ENCODE results near the gene NEXMIF. TPM values are rescaled to one million over a fixed set of nuclear protein-coding genes. Genes with fewer than 3 reads are reported as not detected.

Gene NEXMIF
- polyA plus RNA-seq, 1 donor from 2014 or later = 12.8 TPM

GRCh38 chrX:74788545-74789086 is 136.6 kb downstream of the NEXMIF start:
- Histone ChIP-seq H3K27me3 (ENCODE audit: insufficient read depth, low read depth, low read length) (no peaks in the 10 kb centered on the region), H2AFZ (ENCODE audit: low read depth, low read length) (no peak overlapping the region), H3F3A (ENCODE audit: insufficient read depth, low read length, poor library complexity, severe bottlenecking) (no peaks in the 10 kb centered on the region), H3K9ac (ENCODE audit: low read length) (no peak overlapping the region), H4K20me1 (ENCODE audit: insufficient read depth) (no peaks in the 10 kb centered on the region), H3K4me2 (ENCODE audit: low read length) (no peak overlapping the region), H3K9me3 (ENCODE audit: low read length) (no peaks in the 10 kb centered on the region), H3K4me3 (ENCODE audit: low read length) (no peak overlapping the region), H3K27ac (ENCODE audit: low read length) (no peak overlapping the region), H3K36me3 (ENCODE audit: insufficient read depth, low read length) (no peaks in the 10 kb centered on the region), H3K9me2 (ENCODE audit: insufficient read depth, low read length) (no peaks in the 10 kb centered on the region), H3K79me2 (replicated peaks; ENCODE audit: insufficient read depth, low read length) (no peaks in the 10 kb centered on the region)
- TF ChIP-seq CTCF (IDR thresholded peaks at IDR 0.05; ENCODE audit: poor library complexity, severe bottlenecking) = no peak
- no peak for TF ChIP-seq POLR2AphosphoS5 (IDR thresholded peaks at IDR 0.05)
- TF ChIP-seq SMC3 (conservative IDR thresholded peaks at IDR 0.05; ENCODE audit: poor library complexity) = no peak

- H3K27ac ChIP-seq (ENCODE audit: low read length) = no peak overlapping the region
- H3K79me2 ChIP-seq (replicated peaks; ENCODE audit: insufficient read depth, low read length) = no peaks in the 10 kb centered on the region
- no peaks in the 10 kb centered on the region for H3F3A ChIP-seq (ENCODE audit: insufficient read depth, low read length, poor library complexity, severe bottlenecking)
- H3K9ac ChIP-seq (ENCODE audit: low read length) = no peak overlapping the region
- no peaks in the 10 kb centered on the region for H3K36me3 ChIP-seq (ENCODE audit: insufficient read depth, low read length)
- no peaks in the 10 kb centered on the region for H4K20me1 ChIP-seq (ENCODE audit: insufficient read depth)
- H2AFZ ChIP-seq (ENCODE audit: low read depth, low read length) = no peak overlapping the region
- H3K9me3 ChIP-seq (ENCODE audit: low read length) = no peaks in the 10 kb centered on the region
- no peak overlapping the region for H3K4me3 ChIP-seq (ENCODE audit: low read length)
- H3K9me2 ChIP-seq (ENCODE audit: insufficient read depth, low read length) = no peaks in the 10 kb centered on the region
- no peaks in the 10 kb centered on the region for H3K27me3 ChIP-seq (ENCODE audit: insufficient read depth, low read depth, low read length)
- TF ChIP-seq RAD21 (conservative IDR thresholded peaks at IDR 0.05) = no peak
- no peak for TF ChIP-seq REST (IDR thresholded peaks at IDR 0.05; ENCODE audit: borderline replicate concordance)
- TF ChIP-seq CTCF (IDR thresholded peaks at IDR 0.05; ENCODE audit: poor library complexity, severe bottlenecking) = no peak
- no peak for TF ChIP-seq EZH2 (IDR thresholded peaks at IDR 0.05; ENCODE audit: borderline replicate concordance, insufficient read depth, low read length, poor library complexity, severe bottlenecking)
- H3K4me2 ChIP-seq (ENCODE audit: low read length) = no peak overlapping the region
Observed at GRCh38 chrX:74784629-74785028, 140.6 kb downstream of the NEXMIF start.

Data from neural cell (in vitro differentiated cells).